Jurkat, Clone E6-1 (cell line): ENCODE data around the gene WWOX.

Experiments
- DNase-seq: peaks from one replicate; pipeline ENCODE4 v3.0.0-alpha.2; 2011; ENCODE audit warnings: low read depth, low spot score
- H3K4me3 ChIP-seq: 2 replicates; pipeline ENCODE4 v1.5.1; 2011; ENCODE audit warnings: mild to moderate bottlenecking, low read length, control low read depth, moderate library complexity

The WWOX gene

GRCh38 chr16:78284957-78285434, 185.5 kb downstream of the WWOX start:
- no peak for DNase-seq
- H3K4me3 ChIP-seq = no peak overlapping the region

- DNase-seq = no peak
- no peak overlapping the region for H3K4me3 ChIP-seq
Measured at GRCh38 chr16:78285437-78285922, 186.0 kb downstream of the WWOX start.

- no peak overlapping the region for H3K4me3 ChIP-seq
- no peak for DNase-seq
Measured at GRCh38 chr16:78286065-78286464, 186.6 kb downstream of the WWOX start.

- no peak for DNase-seq
- H3K4me3 ChIP-seq = no peak overlapping the region
Measured at GRCh38 chr16:78288888-78289287, 189.4 kb downstream of the WWOX start.

GRCh38 chr16:78289373-78289772, 189.9 kb downstream of the WWOX start:
- no peak for DNase-seq

GRCh38 chr16:78289844-78290277, 190.4 kb downstream of the WWOX start:
- H3K4me3 ChIP-seq = no peak overlapping the region
- DNase-seq = no peak

More at GRCh38 chr16:78289373-78289772, 189.9 kb downstream of the WWOX start:
- no peak overlapping the region for H3K4me3 ChIP-seq

- no peak for DNase-seq
- H3K4me3 ChIP-seq = no peak overlapping the region
Measured at GRCh38 chr16:78290395-78290794, 190.9 kb downstream of the WWOX start.

- H3K4me3 ChIP-seq = no peak overlapping the region
Measured at GRCh38 chr16:78290872-78291591, 191.6 kb downstream of the WWOX start.

GRCh38 chr16:78291604-78292003, 192.2 kb downstream of the WWOX start:
- no peak for DNase-seq
- no peak overlapping the region for H3K4me3 ChIP-seq

More at GRCh38 chr16:78290872-78291591, 191.6 kb downstream of the WWOX start:
- no peak for DNase-seq

GRCh38 chr16:78292086-78292843, 192.8 kb downstream of the WWOX start:
- no peak overlapping the region for H3K4me3 ChIP-seq
- DNase-seq = no peak

GRCh38 chr16:78292844-78293380, 193.5 kb downstream of the WWOX start:
- no peak for DNase-seq
- no peak overlapping the region for H3K4me3 ChIP-seq

- H3K4me3 ChIP-seq = no peak overlapping the region
- no peak for DNase-seq
Measured at GRCh38 chr16:78294538-78295225, 195.2 kb downstream of the WWOX start.

- no peak overlapping the region for H3K4me3 ChIP-seq
- DNase-seq = no peak
Measured at GRCh38 chr16:78297066-78297666, 197.7 kb downstream of the WWOX start.

GRCh38 chr16:78298986-78299385, 199.5 kb downstream of the WWOX start:
- no peak for DNase-seq
- no peak overlapping the region for H3K4me3 ChIP-seq

GRCh38 chr16:78300469-78300868, 201.0 kb downstream of the WWOX start:
- H3K4me3 ChIP-seq = no peak overlapping the region
- DNase-seq = no peak

- H3K4me3 ChIP-seq = no peak overlapping the region
Measured at GRCh38 chr16:78303946-78304345, 204.5 kb downstream of the WWOX start.

GRCh38 chr16:78306361-78306760, 206.9 kb downstream of the WWOX start:
- H3K4me3 ChIP-seq = no peak overlapping the region
- DNase-seq = no peak

More at GRCh38 chr16:78303946-78304345, 204.5 kb downstream of the WWOX start:
- no peak for DNase-seq

- no peak overlapping the region for H3K4me3 ChIP-seq
- no peak for DNase-seq
Measured at GRCh38 chr16:78307824-78308528, 208.5 kb downstream of the WWOX start.
